Loucy (cell line): Measurements from ENCODE around the gene CTIF.

Experiments
- H2AFZ ChIP-seq: fragments of 200-600 bp; sonication (generic); 2 replicates; pipeline ENCODE4 v1.6.0; 2016; ENCODE audit warnings: antibody characterized with exemption, mild to moderate bottlenecking, low read length, moderate library complexity
- H3F3A ChIP-seq: fragments of 200-600 bp; 2 replicates; pipeline ENCODE4 v1.6.0; 2016; ENCODE audit warnings: antibody characterized with exemption, low read depth, mild to moderate bottlenecking
- H3K27me3 ChIP-seq: fragments of 200-600 bp; sonication (generic); 2 replicates; pipeline ENCODE4 v1.6.1; 2014; ENCODE audit warnings: low read length, mild to moderate bottlenecking; ENCODE audit not compliant: insufficient read depth, poor library complexity, severe bottlenecking
- H3K36me3 ChIP-seq: fragments of 200-600 bp; sonication (generic); 2 replicates; pipeline ENCODE4 v1.6.1; 2016; ENCODE audit warnings: low read length; ENCODE audit not compliant: insufficient read depth
- H3K4me1 ChIP-seq: fragments of 200-600 bp; sonication (generic); 2 replicates; pipeline ENCODE4 v1.5.1; 2014; ENCODE audit warnings: low read length, mild to moderate bottlenecking; ENCODE audit not compliant: insufficient read depth, poor library complexity, severe bottlenecking
- H3K4me2 ChIP-seq: fragments of 200-600 bp; sonication (generic); 2 replicates; pipeline ENCODE4 v1.6.0; 2014; ENCODE audit warnings: antibody characterized with exemption, low read length, low read depth, mild to moderate bottlenecking; ENCODE audit not compliant: poor library complexity, severe bottlenecking
- H3K4me3 ChIP-seq: fragments of 200-600 bp; sonication (generic); 2 replicates; pipeline ENCODE4 v1.5.1; 2014; ENCODE audit warnings: low read length, mild to moderate bottlenecking, mixed read lengths; ENCODE audit not compliant: poor library complexity, severe bottlenecking
- H3K79me2 ChIP-seq: fragments of 200-600 bp; sonication (generic); 2 replicates; pipeline ENCODE4 v1.6.1; 2014; ENCODE audit warnings: low read length; ENCODE audit not compliant: insufficient read depth
- H3K9ac ChIP-seq: fragments of 200-600 bp; sonication (generic); 2 replicates; pipeline ENCODE4 v1.6.0; 2014; ENCODE audit warnings: mild to moderate bottlenecking, low read depth, low read length, moderate library complexity; ENCODE audit not compliant: poor library complexity, severe bottlenecking
- H3K9me2 ChIP-seq: fragments of 200-600 bp; sonication (generic); replicated peaks from 2 replicates; pipeline ENCODE4 v1.6.1; 2016; ENCODE audit warnings: low read depth, low read length, mixed read lengths
- H3K9me3 ChIP-seq: fragments of 200-600 bp; sonication (generic); 2 replicates; pipeline ENCODE4 v1.6.1; 2014; ENCODE audit warnings: mild to moderate bottlenecking, antibody characterized with exemption, low read length, low read depth; ENCODE audit not compliant: insufficient read depth
- H4K20me1 ChIP-seq: fragments of 200-600 bp; sonication (generic); 2 replicates; pipeline ENCODE4 v1.6.0; 2014; ENCODE audit warnings: antibody characterized with exemption, low read length, mild to moderate bottlenecking; ENCODE audit not compliant: insufficient read depth, poor library complexity, severe bottlenecking
- CTCF ChIP-seq: fragments of 200-600 bp; sonication (generic); conservative IDR thresholded peaks from 2 replicates; pipeline ENCODE4 v1.5.1; 2014; ENCODE audit warnings: mild to moderate bottlenecking, antibody characterized with exemption, low read length
- EZH2phosphoT487 ChIP-seq: fragments of 200-600 bp; IDR thresholded peaks from 2 replicates; pipeline ENCODE4 v1.6.1; 2018; ENCODE audit warnings: antibody characterized with exemption, mild to moderate bottlenecking, moderate library complexity, borderline replicate concordance

CTIF gene

GRCh38 chr18:48904847-48905394, 366.1 kb downstream of the CTIF start:
- Histone ChIP-seq H3K4me1 (peaks cover 8% of the 10 kb centered on the region), H2AFZ (no peak overlapping the region), H3F3A (no peaks in the 10 kb centered on the region), H3K9me3 (no peaks in the 10 kb centered on the region), H3K27me3 (no peaks in the 10 kb centered on the region), H3K79me2 (no peaks in the 10 kb centered on the region), H4K20me1 (no peaks in the 10 kb centered on the region), H3K9me2 (no peaks in the 10 kb centered on the region), H3K4me2 (no peak overlapping the region), H3K9ac (no peak overlapping the region), H3K4me3 (no peak overlapping the region), H3K36me3 (no peaks in the 10 kb centered on the region)
- no peak for TF ChIP-seq EZH2phosphoT487

DNA sequence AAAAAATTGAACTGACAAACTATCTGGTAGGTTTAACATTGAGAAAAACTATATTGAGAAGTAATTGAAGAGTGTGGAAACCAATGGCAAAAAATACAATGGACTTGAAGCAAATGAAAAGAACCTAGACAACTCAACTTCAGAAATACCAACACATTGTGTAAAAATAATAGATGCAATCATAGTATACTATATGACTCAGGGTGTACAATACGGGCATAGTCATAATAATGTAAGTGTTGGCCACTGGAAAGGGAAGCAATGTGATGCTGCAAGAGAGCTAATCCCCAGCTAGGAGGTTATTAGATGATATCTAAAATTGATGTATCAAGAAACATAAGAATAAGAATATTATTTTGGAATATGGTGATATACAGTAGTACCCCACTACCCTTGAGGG, 366.7 kb downstream of the CTIF start:
- Histone ChIP-seq H3K27me3 (no peaks in the 10 kb centered on the region), H2AFZ (no peak overlapping the region), H3K9me3 (no peaks in the 10 kb centered on the region), H3F3A (no peaks in the 10 kb centered on the region), H3K36me3 (no peaks in the 10 kb centered on the region), H3K79me2 (no peaks in the 10 kb centered on the region), H3K4me3 (no peak overlapping the region), H3K9ac (no peak overlapping the region), H3K9me2 (no peaks in the 10 kb centered on the region), H3K4me1 (peaks cover 12% of the 10 kb centered on the region), H3K4me2 (no peak overlapping the region), H4K20me1 (no peaks in the 10 kb centered on the region)
- no peak for TF ChIP-seq CTCF
- TF ChIP-seq EZH2phosphoT487, result no peak

DNA sequence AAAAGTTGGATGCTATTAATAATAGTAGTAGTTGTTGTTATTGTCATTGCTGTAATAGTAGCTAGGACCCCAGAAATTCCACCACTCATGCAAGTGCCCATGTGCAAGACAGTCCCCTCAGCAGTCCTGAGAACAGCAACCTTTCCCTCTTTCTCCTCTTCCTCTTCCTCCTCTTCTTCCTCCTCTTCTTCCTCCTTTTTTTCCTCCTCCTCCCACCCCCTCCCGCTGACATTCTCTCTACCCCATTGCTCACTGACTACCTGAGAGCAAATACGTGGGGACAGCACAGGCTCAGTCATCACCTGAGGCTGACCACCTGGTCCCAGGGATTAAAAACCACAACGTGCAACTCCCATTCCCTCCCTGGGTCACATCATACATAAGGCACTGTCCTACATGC, 370.1 kb downstream of the CTIF start:
- Histone ChIP-seq H3K9me3 (no peaks in the 10 kb centered on the region), H3K4me2 (no peak overlapping the region), H3K27me3 (no peaks in the 10 kb centered on the region), H3K4me1 (peaks cover 12% of the 10 kb centered on the region), H3K36me3 (no peaks in the 10 kb centered on the region), H3K4me3 (no peak overlapping the region), H3F3A (no peaks in the 10 kb centered on the region), H3K79me2 (no peaks in the 10 kb centered on the region), H2AFZ (no peak overlapping the region), H3K9me2 (no peaks in the 10 kb centered on the region), H3K9ac (no peak overlapping the region), H4K20me1 (no peaks in the 10 kb centered on the region)
- TF ChIP-seq EZH2phosphoT487 (no peak), CTCF (no peak)

- TF ChIP-seq CTCF (no peak), EZH2phosphoT487 (no peak)
- H3K79me2 ChIP-seq, result no peaks in the 10 kb centered on the region
These were observed 370.9 kb downstream of the CTIF start for GRCh38 chr18:48909721-48910120.

More at GRCh38 chr18:48909721-48910120, 370.9 kb downstream of the CTIF start:
- Histone ChIP-seq H3K9me2 (no peaks in the 10 kb centered on the region), H3K4me3 (peak overlapping the region; percentile 18), H2AFZ (no peak overlapping the region), H3K9ac (no peak overlapping the region), H3K36me3 (no peaks in the 10 kb centered on the region), H3K27me3 (no peaks in the 10 kb centered on the region), H3K4me1 (peaks cover 12% of the 10 kb centered on the region), H3K9me3 (no peaks in the 10 kb centered on the region), H3K4me2 (no peak overlapping the region), H4K20me1 (no peaks in the 10 kb centered on the region), H3F3A (no peaks in the 10 kb centered on the region)
